Posterior cingulate gyrus (tissue), 11 donors: ENCODE measurements around the gene KCNMA1.

ENCODE experiments used
- DNase-seq, 10 donors: peaks; one replicate each; pipeline versions ENCODE4 v3.0.0 to v3.0.0-alpha.2; 2020 to 2021; ENCODE audit warnings: mixed read lengths in 3 of 10
- intact Hi-C: fragments of 100-400 bp; cut with DNase I; formaldehyde crosslinking; loops from one replicate; pipeline ENCODE4 v1.15.1; 2023

The KCNMA1 gene

GRCh38 chr10:77251297-77252013 is 386.2 kb downstream of the KCNMA1 start:
- no peak for DNase-seq
- intact Hi-C loops = no loop called here

- intact Hi-C loops = no loop called here
- DNase-seq = no peak
These were observed 387.6 kb downstream of the KCNMA1 start for GRCh38 chr10:77249901-77250459.

GRCh38 chr10:77248104-77248790 is 389.4 kb downstream of the KCNMA1 start:
- intact Hi-C loops = no loop called here
- no peak for DNase-seq

- DNase-seq = peak in 1 of 10 donors; percentile 5
- intact Hi-C loops = no loop called here
These were observed 390.3 kb downstream of the KCNMA1 start for GRCh38 chr10:77247031-77247990.

GRCh38 chr10:77245953-77246352 is 391.7 kb downstream of the KCNMA1 start:
- intact Hi-C loops = no loop called here
- no peak for DNase-seq

GRCh38 chr10:77244746-77245145 is 392.9 kb downstream of the KCNMA1 start:
- intact Hi-C loops = no loop called here
- no peak for DNase-seq

GRCh38 chr10:77244286-77244685 is 393.3 kb downstream of the KCNMA1 start:
- intact Hi-C loops = no loop called here

GRCh38 chr10:77241350-77241725 is 396.3 kb downstream of the KCNMA1 start:
- intact Hi-C loops = no loop called here
- no peak for DNase-seq

More at GRCh38 chr10:77244286-77244685, 393.3 kb downstream of the KCNMA1 start:
- DNase-seq = no peak

GRCh38 chr10:77240706-77241349 is 396.8 kb downstream of the KCNMA1 start:
- no peak for DNase-seq
- intact Hi-C loops = no loop called here

GRCh38 chr10:77240041-77240652 is 397.5 kb downstream of the KCNMA1 start:
- intact Hi-C loops = no loop called here
- no peak for DNase-seq

GRCh38 chr10:77237120-77237519 is 400.5 kb downstream of the KCNMA1 start:
- DNase-seq = no peak
- intact Hi-C loops = no loop called here

- intact Hi-C loops = no loop called here
- no peak for DNase-seq
These were observed 400.9 kb downstream of the KCNMA1 start for GRCh38 chr10:77236700-77237099.

- DNase-seq = no peak
- intact Hi-C loops = no loop called here
These were observed 401.6 kb downstream of the KCNMA1 start for GRCh38 chr10:77236029-77236428.

GRCh38 chr10:77234599-77234998 is 403.0 kb downstream of the KCNMA1 start:
- DNase-seq = no peak

GRCh38 chr10:77233466-77233865 is 404.1 kb downstream of the KCNMA1 start:
- intact Hi-C loops = no loop called here
- no peak for DNase-seq

More at GRCh38 chr10:77234599-77234998, 403.0 kb downstream of the KCNMA1 start:
- intact Hi-C loops = no loop called here

GRCh38 chr10:77231884-77232610 is 405.6 kb downstream of the KCNMA1 start:
- intact Hi-C loops = no loop called here
- DNase-seq = no peak

GRCh38 chr10:77231375-77231774 is 406.2 kb downstream of the KCNMA1 start:
- intact Hi-C loops = no loop called here
- no peak for DNase-seq

- intact Hi-C loops = no loop called here
- no peak for DNase-seq
These were observed 407.4 kb downstream of the KCNMA1 start for GRCh38 chr10:77230194-77230593.

- intact Hi-C loops = no loop called here
- no peak for DNase-seq
These were observed 407.9 kb downstream of the KCNMA1 start for GRCh38 chr10:77229704-77230103.
